Measurements from ENCODE around the gene USP3. TPM values are rescaled to one million over a fixed set of nuclear protein-coding genes. Genes with fewer than 3 reads are reported as not detected.

Gene USP3
- polyA plus RNA-seq, 1 of the 3 experiments (the other 2 are of a cell fraction): 9.3 TPM

DNA sequence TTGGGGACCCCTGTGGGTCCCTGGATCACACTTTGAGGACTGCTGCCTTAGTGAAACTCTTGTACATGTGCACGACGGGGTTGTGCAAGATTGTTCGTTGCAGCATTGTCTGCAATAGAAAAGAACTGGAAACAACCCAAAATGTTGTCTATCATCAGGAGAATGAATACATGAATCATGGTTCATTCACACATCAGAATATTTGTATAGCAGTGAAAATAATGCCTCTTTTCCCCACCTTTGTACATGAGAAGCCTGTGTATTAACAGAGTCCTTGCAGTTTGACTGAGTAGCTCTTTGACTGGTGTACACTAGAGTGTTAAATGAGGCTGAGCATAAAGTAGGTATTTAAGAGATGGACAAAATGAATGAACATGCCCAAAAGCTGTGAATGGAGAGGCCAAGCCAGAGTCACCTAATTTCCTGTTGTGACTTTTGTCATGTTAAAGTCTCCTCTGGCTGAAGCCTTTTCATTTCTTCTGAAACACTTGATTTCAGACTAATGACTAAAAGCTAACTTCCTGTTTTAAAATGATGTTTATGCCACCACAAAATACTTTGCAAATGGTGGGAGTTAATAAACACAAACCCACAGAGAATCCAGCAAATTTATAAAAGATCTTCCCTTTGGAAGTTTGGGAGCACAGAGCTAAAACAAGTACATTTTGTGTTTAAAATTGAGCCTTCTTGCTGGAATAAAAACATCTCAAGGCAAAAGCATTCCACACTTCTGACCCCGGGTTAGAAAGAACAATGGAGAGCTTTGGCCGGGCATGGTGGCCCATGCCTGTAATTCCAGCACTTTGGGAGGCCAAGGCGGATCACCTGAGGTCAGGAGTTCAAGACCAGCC, 20.6 kb upstream of the USP3 start:
- Histone ChIP-seq H3K4me1 (ENCODE audit: control insufficient read depth in 1 of 2, insufficient read depth in 2 of 2, low read depth in 1 of 2, low read length in 1 of 2) (peaks cover 0 to 11% of the 10 kb centered on the region in 2 experiments; a peak in 1 of 4 replicates), H3K9me3 (no peaks in the 10 kb centered on the region), H4K20me1 (ENCODE audit: insufficient read depth) (no peaks in the 10 kb centered on the region), H3K4me3 (ENCODE audit: low read depth in 2 of 2, low read length in 1 of 2) (no peak overlapping the region), H3F3A (replicated peaks; ENCODE audit: insufficient read depth) (peaks cover 12% of the 10 kb centered on the region), H3K79me2 (ENCODE audit: insufficient read depth) (no peaks in the 10 kb centered on the region), H3K27me3 (ENCODE audit: insufficient read depth) (no peaks in the 10 kb centered on the region), H3K9ac (no peak overlapping the region), H3K9me2 (no peaks in the 10 kb centered on the region), H3K4me2 (no peak overlapping the region), H3K36me3 (replicated peaks in 1 of 2; ENCODE audit: control insufficient read depth in 1 of 2, insufficient read depth in 2 of 2, low read length in 1 of 2) (no peaks in the 10 kb centered on the region), H3K27ac (ENCODE audit: low read depth in 2 of 2, low read length in 1 of 2) (no peak overlapping the region), H2AFZ (ENCODE audit: low read depth) (no peak overlapping the region)
- 70% methylated on average over 6 of the region's 6 CpGs for WGBS (ENCODE audit: low lambda C conversion rate)
- TF ChIP-seq, protein P1, sequence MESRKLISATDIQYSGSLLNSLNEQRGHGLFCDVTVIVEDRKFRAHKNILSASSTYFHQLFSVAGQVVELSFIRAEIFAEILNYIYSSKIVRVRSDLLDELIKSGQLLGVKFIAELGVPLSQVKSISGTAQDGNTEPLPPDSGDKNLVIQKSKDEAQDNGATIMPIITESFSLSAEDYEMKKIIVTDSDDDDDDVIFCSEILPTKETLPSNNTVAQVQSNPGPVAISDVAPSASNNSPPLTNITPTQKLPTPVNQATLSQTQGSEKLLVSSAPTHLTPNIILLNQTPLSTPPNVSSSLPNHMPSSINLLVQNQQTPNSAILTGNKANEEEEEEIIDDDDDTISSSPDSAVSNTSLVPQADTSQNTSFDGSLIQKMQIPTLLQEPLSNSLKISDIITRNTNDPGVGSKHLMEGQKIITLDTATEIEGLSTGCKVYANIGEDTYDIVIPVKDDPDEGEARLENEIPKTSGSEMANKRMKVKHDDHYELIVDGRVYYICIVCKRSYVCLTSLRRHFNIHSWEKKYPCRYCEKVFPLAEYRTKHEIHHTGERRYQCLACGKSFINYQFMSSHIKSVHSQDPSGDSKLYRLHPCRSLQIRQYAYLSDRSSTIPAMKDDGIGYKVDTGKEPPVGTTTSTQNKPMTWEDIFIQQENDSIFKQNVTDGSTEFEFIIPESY (IDR thresholded peaks at IDR 0.05; ENCODE audit: borderline replicate concordance, low read depth): no peak
- TF ChIP-seq RAD21 (IDR thresholded peaks at IDR 0.05; ENCODE audit: low read length): no peak
- TF ChIP-seq EP300 (IDR thresholded peaks at IDR 0.05; ENCODE audit: borderline replicate concordance in 1 of 2, low read depth in 1 of 2, low read length in 1 of 2): no peak
- no peak for TF ChIP-seq NRF1 (IDR thresholded peaks at IDR 0.05; ENCODE audit: low read depth, low read length)
- no peak for TF ChIP-seq CHD2 (IDR thresholded peaks at IDR 0.05; ENCODE audit: low read length, partially characterized antibody)
- TF ChIP-seq, protein P2, sequence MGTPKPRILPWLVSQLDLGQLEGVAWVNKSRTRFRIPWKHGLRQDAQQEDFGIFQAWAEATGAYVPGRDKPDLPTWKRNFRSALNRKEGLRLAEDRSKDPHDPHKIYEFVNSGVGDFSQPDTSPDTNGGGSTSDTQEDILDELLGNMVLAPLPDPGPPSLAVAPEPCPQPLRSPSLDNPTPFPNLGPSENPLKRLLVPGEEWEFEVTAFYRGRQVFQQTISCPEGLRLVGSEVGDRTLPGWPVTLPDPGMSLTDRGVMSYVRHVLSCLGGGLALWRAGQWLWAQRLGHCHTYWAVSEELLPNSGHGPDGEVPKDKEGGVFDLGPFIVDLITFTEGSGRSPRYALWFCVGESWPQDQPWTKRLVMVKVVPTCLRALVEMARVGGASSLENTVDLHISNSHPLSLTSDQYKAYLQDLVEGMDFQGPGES (IDR thresholded peaks at IDR 0.05; ENCODE audit: low read depth, low read length): no peak
- TF ChIP-seq, protein P3, sequence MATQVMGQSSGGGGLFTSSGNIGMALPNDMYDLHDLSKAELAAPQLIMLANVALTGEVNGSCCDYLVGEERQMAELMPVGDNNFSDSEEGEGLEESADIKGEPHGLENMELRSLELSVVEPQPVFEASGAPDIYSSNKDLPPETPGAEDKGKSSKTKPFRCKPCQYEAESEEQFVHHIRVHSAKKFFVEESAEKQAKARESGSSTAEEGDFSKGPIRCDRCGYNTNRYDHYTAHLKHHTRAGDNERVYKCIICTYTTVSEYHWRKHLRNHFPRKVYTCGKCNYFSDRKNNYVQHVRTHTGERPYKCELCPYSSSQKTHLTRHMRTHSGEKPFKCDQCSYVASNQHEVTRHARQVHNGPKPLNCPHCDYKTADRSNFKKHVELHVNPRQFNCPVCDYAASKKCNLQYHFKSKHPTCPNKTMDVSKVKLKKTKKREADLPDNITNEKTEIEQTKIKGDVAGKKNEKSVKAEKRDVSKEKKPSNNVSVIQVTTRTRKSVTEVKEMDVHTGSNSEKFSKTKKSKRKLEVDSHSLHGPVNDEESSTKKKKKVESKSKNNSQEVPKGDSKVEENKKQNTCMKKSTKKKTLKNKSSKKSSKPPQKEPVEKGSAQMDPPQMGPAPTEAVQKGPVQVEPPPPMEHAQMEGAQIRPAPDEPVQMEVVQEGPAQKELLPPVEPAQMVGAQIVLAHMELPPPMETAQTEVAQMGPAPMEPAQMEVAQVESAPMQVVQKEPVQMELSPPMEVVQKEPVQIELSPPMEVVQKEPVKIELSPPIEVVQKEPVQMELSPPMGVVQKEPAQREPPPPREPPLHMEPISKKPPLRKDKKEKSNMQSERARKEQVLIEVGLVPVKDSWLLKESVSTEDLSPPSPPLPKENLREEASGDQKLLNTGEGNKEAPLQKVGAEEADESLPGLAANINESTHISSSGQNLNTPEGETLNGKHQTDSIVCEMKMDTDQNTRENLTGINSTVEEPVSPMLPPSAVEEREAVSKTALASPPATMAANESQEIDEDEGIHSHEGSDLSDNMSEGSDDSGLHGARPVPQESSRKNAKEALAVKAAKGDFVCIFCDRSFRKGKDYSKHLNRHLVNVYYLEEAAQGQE (IDR thresholded peaks at IDR 0.05; ENCODE audit: low read depth, low read length): no peak
- TF ChIP-seq NFIC (IDR thresholded peaks at IDR 0.05; ENCODE audit: borderline replicate concordance): no peak
- TF ChIP-seq JUND (IDR thresholded peaks at IDR 0.05): no peak
- no peak for DNase-seq
- ChIA-PET CTCF (interaction anchor here (0.5 to 1.3 kb wide), 6 partner anchors 21 to 583 kb away, joined by 3 to 5 read pairs (median 3); partner anchors contain the start of genes DAPK2 and USP3), POLR2A (no interaction called here)

Data from SK-N-SH (cell line).